HCEC 1CT (cell line): ENCODE measurements around the gene CST8.

Source experiments
- DNase-seq: peaks from one replicate; pipeline ENCODE4 v3.0.0-alpha.2; 2017

Gene CST8

DNA sequence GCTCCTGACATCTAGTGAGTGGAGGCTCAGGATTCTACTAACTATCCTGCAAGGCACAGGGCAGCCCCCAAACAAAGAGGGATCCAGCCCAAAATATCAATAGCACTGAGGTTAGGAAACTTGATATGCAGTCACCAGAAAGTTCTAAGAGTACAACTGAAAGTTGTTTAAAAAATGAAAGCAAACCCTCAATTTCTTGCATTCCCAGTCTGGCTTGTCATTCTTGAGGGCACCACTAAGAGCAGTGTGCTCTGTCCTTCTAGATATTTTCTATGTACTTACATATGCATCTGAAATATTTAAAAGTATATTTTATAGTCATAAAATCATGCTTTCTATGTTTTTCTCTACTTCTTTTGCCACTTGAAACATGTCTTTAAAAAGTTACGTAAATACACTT lies 35.9 kb downstream of the CST8 start:
- no peak for DNase-seq

DNA sequence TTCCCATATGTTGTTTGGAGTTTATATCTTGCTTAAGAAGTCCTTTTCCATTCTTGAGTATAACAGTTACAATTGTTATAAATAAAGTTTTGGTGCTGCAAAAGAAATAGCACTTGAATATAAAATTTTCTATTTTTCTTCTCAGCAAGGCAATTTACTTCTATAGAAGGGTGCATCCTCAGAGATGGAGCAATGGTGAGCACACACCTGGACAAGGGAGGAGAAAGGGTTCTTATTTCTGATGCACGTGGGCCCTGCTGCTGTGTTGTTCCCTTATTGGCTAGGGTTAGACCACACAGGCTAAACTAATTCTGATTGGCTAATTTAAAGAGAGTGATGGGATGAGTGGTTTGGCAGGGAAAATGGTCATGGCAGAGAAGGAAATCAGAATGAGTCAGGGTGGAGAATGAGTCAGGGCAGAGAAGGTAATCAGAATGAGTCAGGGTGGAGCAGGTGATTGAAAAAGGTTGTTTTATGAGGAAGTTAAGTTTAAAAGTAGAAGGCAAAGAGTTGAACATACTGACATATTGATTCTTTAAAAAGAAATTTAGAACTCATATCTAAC lies 38.0 kb downstream of the CST8 start:
- DNase-seq: no peak

DNA sequence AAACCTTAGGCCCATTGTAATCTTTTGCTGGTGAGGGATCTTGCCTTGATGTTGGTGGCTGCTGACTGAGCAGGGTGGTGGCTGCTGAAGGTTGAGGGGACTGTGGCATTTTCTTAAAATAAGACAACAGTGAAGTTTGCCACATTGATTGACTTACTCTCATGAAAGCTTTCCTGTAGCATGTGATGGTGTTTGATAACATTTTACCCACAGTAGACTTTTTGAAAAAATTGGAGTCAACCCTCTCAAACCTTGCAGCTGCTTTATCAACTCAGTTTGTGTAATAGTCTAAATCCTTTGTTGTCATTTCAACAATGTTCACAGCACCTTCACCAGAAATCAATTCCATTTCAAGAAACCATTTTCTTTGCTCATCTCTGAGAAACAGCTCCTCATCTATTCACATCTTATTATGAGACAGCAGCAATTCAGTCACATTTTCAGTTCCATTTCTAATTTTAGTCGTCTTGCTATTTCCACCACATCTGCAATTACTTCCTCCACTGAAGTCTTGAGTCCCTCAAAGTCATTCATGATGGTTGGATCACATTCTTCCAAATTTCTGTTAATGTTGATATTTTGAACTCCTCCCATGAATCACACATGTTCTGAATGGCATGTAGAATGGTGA lies 40.1 kb downstream of the CST8 start:
- DNase-seq: no peak

GRCh38 chr20:23532533-23532932 lies 41.6 kb downstream of the CST8 start:
- DNase-seq: no peak

- DNase-seq: no peak
These were observed 42.2 kb downstream of the CST8 start for GRCh38 chr20:23533161-23533560.

DNA sequence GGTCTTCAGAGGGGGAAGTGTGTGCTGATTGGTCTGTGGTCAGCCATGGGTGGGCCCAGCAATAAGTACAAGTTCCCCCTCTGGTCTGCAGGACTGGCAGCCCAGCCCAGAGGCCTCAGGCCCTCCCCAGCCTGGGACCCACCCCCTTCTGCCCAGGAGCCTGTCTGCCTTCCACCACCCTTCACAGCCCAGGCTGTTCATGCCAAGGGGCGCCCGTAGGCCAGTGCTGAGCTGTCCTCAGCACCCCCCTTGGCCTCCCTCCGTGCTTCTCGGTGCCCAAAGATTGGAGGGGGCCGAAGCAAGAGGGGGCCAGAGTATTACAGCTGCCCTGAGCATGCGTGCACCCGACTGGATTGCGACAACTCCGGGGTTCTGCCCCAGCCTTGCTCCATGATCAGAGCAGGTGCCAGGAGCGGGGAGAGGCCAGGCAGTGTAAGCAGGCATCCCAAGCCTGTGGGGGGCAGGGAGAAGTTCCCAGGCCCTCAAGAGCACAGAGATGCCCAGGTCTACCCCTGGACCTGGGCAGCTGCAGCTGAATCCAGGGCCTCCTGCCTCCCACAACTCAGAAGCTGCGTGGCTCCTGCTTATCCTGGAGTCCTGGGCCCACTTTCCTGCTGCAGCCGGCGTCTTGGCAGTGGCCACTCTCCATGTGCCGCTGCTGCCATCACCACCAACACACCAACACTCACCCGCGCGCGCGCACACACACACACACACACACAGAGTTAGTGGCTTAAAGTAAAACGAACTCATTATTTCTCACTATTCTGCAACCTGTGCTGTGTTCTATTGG lies 44.1 kb downstream of the CST8 start:
- DNase-seq: no peak

DNA sequence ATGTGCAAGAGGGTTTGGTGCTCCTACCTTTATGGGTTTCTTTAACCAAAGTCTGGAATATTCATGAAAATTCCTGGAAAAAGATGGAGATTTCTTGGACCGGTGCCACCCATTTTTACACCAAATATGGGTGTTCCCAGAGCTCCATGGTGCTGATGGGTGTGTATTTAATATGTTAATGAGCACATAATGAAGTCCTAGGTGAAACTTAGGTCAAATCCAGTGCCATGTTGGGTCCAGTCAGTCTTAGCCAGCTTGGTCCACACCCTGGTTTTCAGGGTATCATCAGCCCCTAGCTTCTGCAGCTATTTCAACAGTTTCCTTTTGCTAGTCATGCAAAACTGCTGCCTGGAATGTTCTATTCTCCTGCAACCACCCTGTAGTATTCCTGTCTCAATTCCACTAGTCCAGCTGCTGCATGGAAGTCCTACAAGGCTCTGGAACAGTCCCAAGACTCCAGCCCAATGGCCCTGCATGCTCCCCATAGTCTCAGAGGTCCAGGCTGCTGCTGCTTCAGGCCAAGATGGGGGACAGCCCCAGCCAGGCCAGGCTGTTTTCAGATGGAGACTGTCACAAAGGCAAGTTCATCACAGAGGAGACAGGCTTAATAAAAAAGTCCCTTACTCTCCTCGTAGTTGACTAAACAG lies 45.5 kb downstream of the CST8 start:
- DNase-seq: no peak

DNA sequence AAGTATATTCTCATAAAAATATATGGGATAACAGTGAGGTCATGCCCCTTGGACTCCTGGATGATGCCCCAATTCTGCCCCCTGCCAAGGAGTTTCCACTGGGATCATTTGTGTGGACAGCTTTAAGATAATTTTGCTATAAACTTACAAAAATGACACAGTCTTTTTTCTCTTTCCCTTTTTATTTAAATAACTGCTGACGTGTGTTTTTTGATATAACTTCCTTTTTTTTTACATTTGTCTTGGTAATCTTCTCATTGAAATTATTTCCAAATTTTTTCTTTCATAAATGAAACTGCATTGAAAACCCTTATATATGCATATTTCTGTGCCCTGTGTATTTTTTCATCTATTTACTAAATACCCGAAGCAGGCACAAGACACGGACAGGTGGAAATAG lies 46.1 kb downstream of the CST8 start:
- no peak for DNase-seq

GRCh38 chr20:23540624-23541023 lies 49.7 kb downstream of the CST8 start:
- DNase-seq: no peak

DNA sequence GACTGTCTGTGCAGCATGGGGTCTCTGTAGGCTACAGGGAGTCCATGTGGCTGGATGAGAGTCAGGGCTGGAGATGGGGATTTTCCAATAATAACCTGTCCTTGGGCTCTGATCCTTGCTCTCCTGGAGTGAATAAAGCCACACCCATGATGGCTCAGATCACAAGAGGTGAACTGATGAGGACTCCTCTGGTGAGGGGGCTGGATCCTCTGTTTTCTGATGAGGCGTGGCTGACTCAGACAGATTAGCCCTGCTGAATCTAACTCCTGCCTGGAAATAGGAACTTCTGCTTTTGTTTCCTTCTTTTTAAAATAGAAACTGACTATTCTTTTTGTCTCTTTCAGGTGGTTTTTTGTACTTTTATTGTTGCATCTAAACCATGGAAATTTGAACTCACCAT lies 50.4 kb downstream of the CST8 start:
- DNase-seq: no peak

DNA sequence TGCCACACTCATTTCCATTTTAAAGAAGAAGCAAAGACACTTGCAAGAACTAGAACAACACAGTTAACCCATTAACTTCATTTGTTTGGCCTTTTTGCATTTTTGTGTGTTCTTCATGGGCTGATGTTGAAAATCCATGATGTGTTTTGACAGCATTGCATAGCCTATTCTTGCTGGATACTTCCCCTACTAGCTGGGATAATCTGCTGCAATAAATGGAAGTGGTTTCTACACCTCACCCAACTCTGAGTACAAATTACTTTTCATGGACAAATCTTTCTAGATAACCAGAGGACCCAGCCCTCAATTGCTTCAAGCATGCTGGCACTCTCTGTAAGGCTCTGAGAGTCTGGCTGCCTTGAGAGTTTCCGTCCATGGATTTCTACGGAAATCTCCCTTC lies 50.9 kb downstream of the CST8 start:
- DNase-seq: no peak

DNA sequence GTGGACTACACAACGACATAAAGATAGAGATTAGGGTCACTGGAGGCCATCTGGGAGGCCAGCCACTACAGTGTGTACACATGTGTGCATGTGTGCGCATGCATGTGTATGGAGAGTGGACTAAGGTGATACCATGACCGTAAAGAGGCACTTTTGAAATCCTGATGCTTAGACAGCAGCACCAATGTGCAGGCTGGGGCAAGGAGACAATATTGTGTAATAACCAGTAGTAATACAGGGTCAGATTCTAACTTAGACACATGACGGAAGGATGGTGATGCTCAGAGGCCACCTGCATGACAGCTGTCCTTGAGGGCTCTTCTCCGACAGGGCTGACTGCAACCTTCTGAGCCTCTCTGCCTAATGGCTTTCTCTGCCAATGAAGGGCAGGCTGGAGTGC lies 51.9 kb downstream of the CST8 start:
- DNase-seq: no peak

- DNase-seq: no peak
These were observed 53.2 kb downstream of the CST8 start for GRCh38 chr20:23544133-23544532.
